SK-N-MC (cell line): ENCODE results near the gene TOMM20L.

Source experiments
- EZH2 ChIP-seq: fragments of 200-600 bp; sonication (generic); IDR thresholded peaks from one replicate; pipeline ENCODE4 v1.6.1; 2017; ENCODE audit warnings: antibody characterized with exemption
- FOXP2 ChIP-seq: optimal IDR thresholded peaks from 2 replicates; pipeline ENCODE3; 2011; ENCODE audit warnings: mild to moderate bottlenecking, moderate library complexity; ENCODE audit not compliant: insufficient read depth; ENCODE audit errors: extremely low read length, control extremely low read depth
- POLR2AphosphoS5 ChIP-seq: IDR thresholded peaks from 2 replicates; pipeline ENCODE4 v1.6.1; 2012; ENCODE audit warnings: mild to moderate bottlenecking, low read depth, low read length, borderline replicate concordance

DNA sequence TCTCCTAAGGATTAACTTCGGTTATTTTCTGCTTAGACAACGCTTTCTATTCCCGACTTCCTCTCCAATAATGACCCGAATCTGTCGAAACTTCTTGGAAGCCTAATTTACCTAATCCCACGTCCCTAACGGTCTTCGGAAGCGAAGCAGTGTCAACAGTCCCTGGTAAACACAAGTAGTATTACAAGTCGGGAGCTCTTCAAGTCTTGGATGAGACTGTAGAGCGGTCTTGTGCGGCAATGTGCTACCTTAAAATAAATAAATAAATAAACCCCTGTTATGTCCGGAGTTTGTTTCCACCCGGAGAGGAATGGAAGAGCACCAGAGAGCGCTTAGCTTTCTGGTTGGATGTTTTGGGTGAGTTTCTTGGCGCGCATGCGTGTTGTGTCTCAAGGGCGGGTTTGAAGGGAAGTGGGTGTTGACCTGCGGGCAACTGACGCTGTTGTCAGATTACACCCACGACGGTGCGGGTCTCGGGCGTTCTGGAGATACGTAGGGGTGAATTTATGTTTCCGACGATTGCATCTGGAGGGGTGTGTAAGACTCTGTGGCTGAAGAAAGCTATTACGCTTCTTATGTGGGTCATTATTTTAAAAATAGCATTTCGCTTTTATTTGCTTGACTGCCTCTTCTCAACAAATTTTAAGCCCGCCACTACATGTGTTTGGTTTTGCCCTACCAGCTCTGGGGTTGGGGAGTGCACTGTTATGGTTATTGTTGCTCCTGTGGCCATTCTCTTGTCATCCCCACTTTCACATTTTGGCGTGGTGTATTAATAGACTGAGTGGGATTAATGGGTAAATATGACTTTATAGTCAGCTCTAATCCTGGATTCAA, 31.8 kb downstream of the TOMM20L start, which contains the start of the genes KIAA0586 and TIMM9:
- TF ChIP-seq POLR2AphosphoS5 (peak; percentile 84), EZH2 (no peak), FOXP2 (no peak)
